Epithelial cell of esophagus (primary cell): ENCODE measurements around the gene SLC17A2.

Experiments
- DNase-seq: peaks from one replicate; pipeline ENCODE4 v3.0.0; 2010; ENCODE audit warnings: low read depth
- H3K4me3 ChIP-seq: 2 replicates; pipeline ENCODE4 v1.5.1; 2011; ENCODE audit warnings: mild to moderate bottlenecking, low read length, control low read depth
- TF ChIP-seq, protein P1 (sequence below): IDR thresholded peaks from 2 replicates; pipeline ENCODE4 v1.5.1; 2011; ENCODE audit warnings: low read depth, mild to moderate bottlenecking, low read length, control low read depth, inconsistent platforms; ENCODE audit not compliant: insufficient read depth; ENCODE audit errors: missing control alignments

Gene SLC17A2

DNA sequence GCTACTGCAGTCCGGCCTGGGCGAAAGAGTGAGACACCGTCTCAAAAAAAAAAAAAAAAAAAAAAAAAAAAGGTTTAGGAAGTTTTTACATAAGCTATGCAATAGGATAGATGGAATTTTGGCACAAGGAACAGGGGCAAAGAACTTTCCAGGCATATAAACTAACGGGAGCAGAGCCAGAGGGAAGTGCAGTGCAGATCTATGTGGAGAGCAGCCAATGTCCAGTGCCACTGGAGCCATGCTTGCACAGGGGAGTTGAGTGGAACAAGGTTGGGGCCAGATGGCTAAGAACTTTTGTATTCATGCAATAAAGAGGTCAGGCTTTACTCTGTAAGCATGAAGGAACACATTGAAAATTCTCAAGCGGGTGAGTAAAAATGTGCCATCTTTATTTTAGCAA is 10.8 kb downstream of the SLC17A2 start:
- no peak for DNase-seq

DNA sequence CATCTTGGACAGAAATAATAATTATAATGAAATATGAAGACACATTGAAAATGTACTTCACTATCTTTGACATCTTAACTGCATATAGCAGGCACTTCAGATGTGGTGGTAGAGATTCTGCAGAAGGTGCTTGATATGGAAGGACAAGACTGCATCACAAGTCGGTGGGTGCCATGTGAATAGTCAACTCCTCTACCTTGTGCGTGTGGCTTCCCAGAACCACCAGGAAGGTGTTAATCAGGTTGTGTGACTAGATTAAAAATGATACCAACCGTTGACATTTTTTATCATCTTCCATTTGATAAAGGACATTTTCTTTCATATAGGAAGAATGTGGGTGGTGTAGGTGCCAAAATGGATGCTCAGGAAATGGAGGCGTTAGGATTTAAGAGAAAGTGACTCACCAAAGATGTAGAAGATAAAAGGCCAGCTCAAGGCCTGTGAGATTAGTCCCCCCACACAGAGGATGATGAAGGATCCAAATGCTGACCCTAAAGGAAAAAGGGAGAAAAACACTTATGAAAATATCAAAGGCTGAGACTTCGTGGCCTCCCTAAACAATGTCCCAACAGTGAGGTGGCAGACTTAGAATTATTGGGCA is 12.3 kb downstream of the SLC17A2 start:
- TF ChIP-seq, protein P1, sequence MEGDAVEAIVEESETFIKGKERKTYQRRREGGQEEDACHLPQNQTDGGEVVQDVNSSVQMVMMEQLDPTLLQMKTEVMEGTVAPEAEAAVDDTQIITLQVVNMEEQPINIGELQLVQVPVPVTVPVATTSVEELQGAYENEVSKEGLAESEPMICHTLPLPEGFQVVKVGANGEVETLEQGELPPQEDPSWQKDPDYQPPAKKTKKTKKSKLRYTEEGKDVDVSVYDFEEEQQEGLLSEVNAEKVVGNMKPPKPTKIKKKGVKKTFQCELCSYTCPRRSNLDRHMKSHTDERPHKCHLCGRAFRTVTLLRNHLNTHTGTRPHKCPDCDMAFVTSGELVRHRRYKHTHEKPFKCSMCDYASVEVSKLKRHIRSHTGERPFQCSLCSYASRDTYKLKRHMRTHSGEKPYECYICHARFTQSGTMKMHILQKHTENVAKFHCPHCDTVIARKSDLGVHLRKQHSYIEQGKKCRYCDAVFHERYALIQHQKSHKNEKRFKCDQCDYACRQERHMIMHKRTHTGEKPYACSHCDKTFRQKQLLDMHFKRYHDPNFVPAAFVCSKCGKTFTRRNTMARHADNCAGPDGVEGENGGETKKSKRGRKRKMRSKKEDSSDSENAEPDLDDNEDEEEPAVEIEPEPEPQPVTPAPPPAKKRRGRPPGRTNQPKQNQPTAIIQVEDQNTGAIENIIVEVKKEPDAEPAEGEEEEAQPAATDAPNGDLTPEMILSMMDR = no peak
- DNase-seq = no peak
- no peak overlapping the region for H3K4me3 ChIP-seq

More for the DNA sequence above, 10.8 kb downstream of the SLC17A2 start:
- no peak overlapping the region for H3K4me3 ChIP-seq
- TF ChIP-seq, protein P1 = no peak

DNA sequence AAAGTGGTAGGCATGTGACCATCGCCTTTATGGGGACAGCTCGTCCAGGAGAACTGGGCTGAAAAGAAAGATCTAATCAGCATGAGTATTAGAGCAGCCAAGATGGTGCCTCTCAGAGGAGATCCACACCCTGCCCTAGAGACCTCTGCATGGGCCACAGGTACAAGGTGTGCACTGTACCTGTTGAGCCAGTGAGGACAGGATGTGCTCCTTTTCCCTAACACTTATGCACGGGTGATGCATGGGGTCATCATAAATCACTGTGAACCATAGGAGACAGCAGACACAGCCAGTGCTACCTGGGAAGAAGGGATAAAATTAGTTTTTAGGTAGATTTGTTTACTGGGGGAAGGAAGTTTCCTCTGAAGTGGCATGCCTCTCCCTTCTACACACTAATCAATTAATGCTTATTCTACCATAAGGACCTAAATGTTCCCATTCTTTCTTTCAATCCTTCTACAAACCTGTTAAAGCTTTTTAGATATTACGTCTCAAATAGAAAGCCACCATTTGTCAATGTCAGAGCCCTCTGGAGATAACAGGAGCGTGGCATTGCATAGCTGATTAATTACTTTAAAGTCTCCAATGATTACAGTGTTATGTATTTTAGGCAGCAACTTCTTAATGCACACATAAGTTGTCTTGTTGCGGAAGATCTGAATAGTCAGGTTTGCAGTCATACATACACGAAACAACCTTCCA is 13.6 kb downstream of the SLC17A2 start:
- no peak overlapping the region for H3K4me3 ChIP-seq
- DNase-seq = no peak
- TF ChIP-seq, protein P1 = no peak

DNA sequence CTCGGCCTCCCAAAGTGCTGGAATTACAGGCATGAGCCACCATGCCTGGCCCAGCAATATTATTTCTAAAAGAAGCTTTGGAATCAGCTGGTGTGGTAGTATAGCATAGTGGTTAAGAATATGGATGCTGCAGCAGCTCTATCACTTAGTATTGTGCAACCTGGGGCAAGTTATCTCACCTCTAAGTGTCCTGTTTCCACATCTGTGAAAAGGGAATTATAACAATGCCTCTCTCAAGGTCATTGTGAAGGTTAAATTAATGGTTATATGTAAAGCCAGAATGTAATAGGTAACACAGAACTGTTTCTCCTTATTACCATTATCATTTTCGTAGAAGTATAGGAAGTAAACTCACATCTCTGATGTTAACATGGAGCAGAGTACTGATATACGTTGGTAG is 14.2 kb downstream of the SLC17A2 start:
- no peak overlapping the region for H3K4me3 ChIP-seq
- DNase-seq = no peak
- TF ChIP-seq, protein P1 = no peak

DNA sequence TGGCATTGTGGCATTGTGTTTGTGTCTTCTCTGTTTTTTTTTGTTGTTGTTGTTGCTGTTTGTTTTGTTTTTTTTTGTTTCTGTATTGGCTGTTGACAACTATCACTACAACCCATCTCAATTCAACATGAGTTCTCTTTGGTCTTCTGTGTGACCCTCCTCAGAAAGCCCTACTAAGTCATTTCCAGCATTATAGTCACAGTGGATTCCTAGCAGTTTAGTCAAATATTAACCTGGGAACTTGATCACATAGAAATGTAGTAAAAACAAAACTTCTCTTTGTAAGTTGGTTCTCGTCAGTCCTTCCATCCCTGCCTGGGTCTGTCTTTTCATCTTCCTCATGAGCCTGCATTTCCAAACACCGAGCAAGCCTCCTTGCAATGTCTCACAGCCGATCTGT is 16.8 kb downstream of the SLC17A2 start:
- no peak overlapping the region for H3K4me3 ChIP-seq
- TF ChIP-seq, protein P1 = no peak
- DNase-seq = no peak

DNA sequence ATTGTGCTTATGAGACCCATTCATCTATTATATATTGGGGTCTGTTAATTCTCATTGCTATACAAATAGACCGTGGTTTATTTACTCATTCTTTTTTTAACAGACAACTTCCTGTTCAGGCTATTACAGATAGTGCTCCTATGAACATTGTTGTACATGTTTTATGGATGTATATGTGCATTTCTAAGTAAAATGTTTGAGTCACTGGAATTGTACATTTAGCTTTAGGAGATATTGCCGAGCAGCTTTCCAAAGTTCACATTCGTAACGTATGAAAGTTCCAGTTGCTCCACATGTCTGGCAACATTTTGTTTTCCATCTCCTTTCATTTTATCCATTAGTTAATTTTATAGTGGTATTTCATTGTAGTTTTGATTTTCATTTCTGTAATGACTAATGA is 19.1 kb downstream of the SLC17A2 start:
- H3K4me3 ChIP-seq = no peak overlapping the region
- DNase-seq = no peak
- TF ChIP-seq, protein P1 = no peak
